H54 (cell line): Measurements from ENCODE around the gene CHD6.

ENCODE experiments used
- DNase-seq: peaks from one replicate; pipeline ENCODE4 v3.0.0; 2011; ENCODE audit warnings: low spot score, mixed read lengths; ENCODE audit not compliant: insufficient read length
- FAIRE-seq: peaks from 3 replicates; lab custom pipeline; 2011; peaks lifted over from hg19 to GRCh38; lab: Jason Lieb, UNC
- POLR2A ChIP-seq: IDR thresholded peaks from 2 replicates; pipeline ENCODE4 v1.6.1; 2011; ENCODE audit warnings: low read depth, mild to moderate bottlenecking, low read length

CHD6 gene

GRCh38 chr20:41586772-41587171 is 31.4 kb downstream of the CHD6 start:
- no peak for TF ChIP-seq POLR2A

GRCh38 chr20:41580350-41580749 is 37.8 kb downstream of the CHD6 start:
- DNase-seq (no peak), FAIRE-seq (no peak)
- TF ChIP-seq POLR2A, result no peak

More at GRCh38 chr20:41586772-41587171, 31.4 kb downstream of the CHD6 start:
- DNase-seq (no peak), FAIRE-seq (no peak)

GRCh38 chr20:41577129-41578009 is 40.8 kb downstream of the CHD6 start:
- DNase-seq (no peak), FAIRE-seq (peak; percentile 61)
- TF ChIP-seq POLR2A, result no peak

- TF ChIP-seq POLR2A, result no peak
- no peak for DNase-seq
- FAIRE-seq, result no peak
These were observed 42.8 kb downstream of the CHD6 start for GRCh38 chr20:41575412-41575811.

GRCh38 chr20:41574802-41575389 is 43.3 kb downstream of the CHD6 start:
- FAIRE-seq, result no peak
- DNase-seq, result no peak

GRCh38 chr20:41573955-41574354 is 44.2 kb downstream of the CHD6 start:
- FAIRE-seq (no peak), DNase-seq (no peak)
- TF ChIP-seq POLR2A, result no peak

More at GRCh38 chr20:41574802-41575389, 43.3 kb downstream of the CHD6 start:
- TF ChIP-seq POLR2A, result no peak

- no peak for TF ChIP-seq POLR2A
- FAIRE-seq, result no peak
- no peak for DNase-seq
These were observed 46.1 kb downstream of the CHD6 start for GRCh38 chr20:41572010-41572572.

- TF ChIP-seq POLR2A, result no peak
- DNase-seq (no peak), FAIRE-seq (no peak)
These were observed 47.2 kb downstream of the CHD6 start for GRCh38 chr20:41571006-41571405.

GRCh38 chr20:41570557-41570956 is 47.6 kb downstream of the CHD6 start:
- FAIRE-seq (no peak), DNase-seq (no peak)
- TF ChIP-seq POLR2A, result no peak

GRCh38 chr20:41567615-41568014 is 50.6 kb downstream of the CHD6 start:
- TF ChIP-seq POLR2A, result no peak
- no peak for FAIRE-seq
- no peak for DNase-seq

- DNase-seq, result no peak
- FAIRE-seq, result no peak
- TF ChIP-seq POLR2A, result no peak
These were observed 51.2 kb downstream of the CHD6 start for GRCh38 chr20:41566896-41567527.

- DNase-seq, result no peak
- FAIRE-seq, result no peak
- TF ChIP-seq POLR2A, result no peak
These were observed 55.1 kb downstream of the CHD6 start for GRCh38 chr20:41563087-41563486.

GRCh38 chr20:41560970-41561369 is 57.2 kb downstream of the CHD6 start:
- DNase-seq (no peak), FAIRE-seq (no peak)
- no peak for TF ChIP-seq POLR2A

- TF ChIP-seq POLR2A, result no peak
- no peak for FAIRE-seq
- no peak for DNase-seq
These were observed 58.5 kb downstream of the CHD6 start for GRCh38 chr20:41559658-41560057.
